NCI-H1930 (cell line): ENCODE measurements around the gene PLA2G7.
"Not testable (repeated sequence)": the region's sequence is repeated elsewhere in the genome, so short reads cannot be mapped to it uniquely, and the experiment has no call there.

Experiments
- DNase-seq, 2 experiments: peaks; one replicate each; lab custom pipeline; 2025; lab: John Stamatoyannopoulos, UW

Gene PLA2G7

GRCh38 chr6:46734867-46735719, at the start of gene PLA2G7:
TSS of gene PLA2G7 (minus strand) at chr6:46735375. CDS start at chr6:46722891, 12,484 bp downstream.
- peak; percentile 20 to 55 for DNase-seq

DNA sequence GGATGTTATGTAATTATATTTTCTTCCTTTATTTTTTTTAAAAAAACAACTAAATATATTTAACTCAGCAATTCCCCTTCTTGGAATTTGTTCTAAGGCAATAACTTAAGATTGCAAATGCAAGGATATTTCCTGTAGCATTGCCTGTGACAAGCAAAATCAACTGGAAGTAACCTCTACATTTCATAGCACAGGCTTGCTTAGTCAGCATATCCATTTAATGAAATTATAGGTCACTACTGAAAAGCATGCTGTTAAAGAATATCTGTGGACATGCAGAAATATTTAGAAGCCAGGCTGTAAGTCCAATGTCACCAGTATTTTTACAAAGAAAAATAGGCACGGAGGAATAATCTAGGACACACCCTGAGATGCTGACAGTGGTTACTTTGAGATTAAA, 49.4 kb upstream of the PLA2G7 start:
- no peak for DNase-seq

GRCh38 chr6:46781478-46782378, 46.6 kb upstream of the PLA2G7 start:
- peak; percentile 57 to 77 for DNase-seq

DNA sequence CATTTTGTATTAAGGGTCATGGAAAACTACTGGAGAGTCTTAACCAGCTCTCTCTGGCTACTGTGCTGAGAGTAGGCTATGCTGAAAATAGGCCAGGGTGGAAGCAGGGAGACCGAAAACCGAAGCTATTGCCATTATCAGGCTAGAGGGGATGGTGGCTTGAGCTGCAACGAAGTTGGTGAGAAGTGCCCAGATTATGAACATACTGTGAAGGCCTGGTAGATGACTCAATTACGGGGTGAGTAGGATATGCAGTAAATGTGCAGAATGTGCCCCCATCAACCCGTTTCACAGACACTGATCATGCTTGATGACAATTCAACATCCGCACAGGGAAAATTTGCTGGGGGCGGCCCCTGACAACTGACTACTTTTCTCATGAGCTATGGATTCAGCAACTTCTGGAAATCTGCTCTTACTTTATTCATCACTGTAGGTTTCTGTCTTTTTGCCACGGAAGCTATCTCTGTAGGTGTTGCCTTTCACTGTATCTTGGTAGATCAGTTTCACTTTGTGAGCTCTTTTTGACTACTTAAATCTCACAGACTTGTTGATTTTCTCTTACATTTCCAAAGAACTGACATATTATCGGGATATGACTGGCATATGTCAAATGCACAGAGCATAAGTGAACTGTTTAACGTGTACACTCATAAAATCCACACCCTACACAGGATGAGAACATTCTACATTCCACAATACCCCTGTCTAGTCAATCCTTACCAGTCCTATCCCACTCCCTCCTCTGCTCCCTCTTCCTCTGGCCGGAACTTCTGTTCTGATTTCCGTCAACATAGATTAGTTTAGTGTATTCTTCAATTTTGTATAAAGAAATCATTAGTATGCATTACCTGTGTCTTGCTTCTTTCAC, 42.5 kb upstream of the PLA2G7 start:
- DNase-seq: no peak

- DNase-seq: no peak
Observed at GRCh38 chr6:46776070-46776712, 41.0 kb upstream of the PLA2G7 start.

DNA sequence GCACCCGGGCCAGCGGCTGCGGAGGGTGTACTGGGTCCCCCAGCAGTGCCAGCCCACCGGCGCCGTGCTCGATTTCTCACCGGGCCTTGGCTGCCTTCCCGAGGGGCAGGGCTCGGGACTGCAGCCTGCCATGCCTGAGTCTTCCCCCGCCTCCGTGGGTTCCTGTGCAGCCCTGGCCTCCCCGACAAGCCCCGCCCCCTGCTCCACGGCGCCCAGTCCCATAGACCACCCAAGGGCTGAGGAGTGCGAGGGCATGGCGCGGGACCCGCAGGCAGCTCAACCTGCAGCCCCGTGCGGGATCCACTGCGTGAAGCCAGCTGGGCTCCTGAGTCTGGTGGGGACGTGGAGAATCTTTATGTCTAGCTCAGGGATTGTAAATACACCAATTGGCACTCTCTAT, 39.6 kb upstream of the PLA2G7 start:
- not testable (repeated sequence) for DNase-seq

GRCh38 chr6:46773201-46773855, 38.2 kb upstream of the PLA2G7 start:
- DNase-seq: no peak

- DNase-seq: no peak
Observed at GRCh38 chr6:46772762-46773161, 37.6 kb upstream of the PLA2G7 start.

- no peak for DNase-seq
Observed at GRCh38 chr6:46772016-46772415, 36.8 kb upstream of the PLA2G7 start.

GRCh38 chr6:46764961-46765360, 29.8 kb upstream of the PLA2G7 start:
- DNase-seq: no peak

DNA sequence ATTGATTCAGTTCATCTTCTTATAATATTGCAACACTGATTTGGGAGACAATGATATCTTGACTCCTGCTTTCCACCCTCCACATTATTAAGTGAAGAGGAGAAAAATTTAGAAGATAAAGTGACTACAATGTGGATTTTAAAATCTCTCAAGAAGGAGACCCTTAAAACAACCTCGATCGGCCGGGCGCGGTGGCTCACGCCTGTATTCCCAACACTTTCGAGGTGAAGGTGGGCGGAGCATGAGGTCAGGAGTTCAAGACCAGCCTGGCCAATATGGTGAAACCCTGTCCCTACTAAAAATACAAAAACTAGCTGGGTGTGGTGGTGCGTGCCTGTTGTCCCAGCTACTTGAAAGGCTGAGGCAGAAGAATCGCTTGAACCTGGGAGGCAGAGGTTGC, 29.1 kb upstream of the PLA2G7 start:
- DNase-seq: not testable (repeated sequence)

- no peak for DNase-seq
Observed at GRCh38 chr6:46763466-46763865, 28.3 kb upstream of the PLA2G7 start.

- DNase-seq: no peak
Observed at GRCh38 chr6:46760925-46761324, 25.8 kb upstream of the PLA2G7 start.

GRCh38 chr6:46758960-46759753, 24.0 kb upstream of the PLA2G7 start:
- no peak for DNase-seq

DNA sequence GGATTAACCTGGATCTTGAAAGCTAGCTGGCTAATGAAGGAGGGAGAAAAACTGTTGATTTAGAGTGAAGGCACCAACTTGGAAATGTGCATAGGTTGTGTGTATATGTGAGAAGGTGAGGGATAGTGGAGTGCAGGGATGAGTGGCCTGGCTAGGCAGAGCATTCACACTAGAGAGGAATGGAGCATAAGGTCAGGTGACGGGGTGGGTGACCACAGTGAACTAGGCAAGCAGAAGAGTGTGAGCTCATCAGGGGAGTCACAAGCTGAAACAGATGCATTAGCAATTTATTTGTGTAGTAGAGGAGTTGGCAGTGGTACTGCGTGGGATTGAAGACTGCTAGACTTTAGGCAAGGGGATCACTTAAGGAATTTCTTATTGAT, 22.0 kb upstream of the PLA2G7 start:
- DNase-seq: no peak

- DNase-seq: no peak
Observed at GRCh38 chr6:46756469-46757213, 21.5 kb upstream of the PLA2G7 start.

DNA sequence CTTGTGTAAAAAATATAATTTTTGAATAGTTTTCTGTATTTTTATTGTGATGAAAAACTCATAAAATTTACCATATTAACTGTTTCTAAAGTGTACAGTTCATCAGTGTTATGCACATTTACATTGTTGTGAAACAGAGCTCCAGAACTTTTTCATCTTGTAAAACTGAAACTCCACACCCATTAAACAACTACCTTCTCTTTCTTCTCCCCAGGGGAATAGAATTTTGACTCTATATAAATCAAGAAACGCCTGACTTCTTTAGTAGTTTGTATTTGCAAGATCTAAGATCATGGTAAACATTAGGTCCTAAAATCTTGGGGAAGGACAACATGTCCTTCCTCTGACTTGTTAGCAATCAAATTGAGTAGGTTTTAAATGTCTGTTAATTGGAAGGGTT, 20.7 kb upstream of the PLA2G7 start:
- no peak for DNase-seq

GRCh38 chr6:46751658-46752057, 16.5 kb upstream of the PLA2G7 start:
- no peak for DNase-seq

GRCh38 chr6:46749731-46750130, 14.6 kb upstream of the PLA2G7 start:
- DNase-seq: no peak
